Ascending aorta (tissue), 2 donors: ENCODE results near the gene GHDC. TPM values are rescaled to one million over a fixed set of nuclear protein-coding genes. Genes with fewer than 3 reads are reported as not detected.
"Not testable (repeated sequence)": the region's sequence is repeated elsewhere in the genome, so short reads cannot be mapped to it uniquely, and the experiment has no call there.

Source experiments
- DNase-seq, 2 donors: peaks; one replicate each; pipeline ENCODE4 v3.0.0-alpha.2; 2019; ENCODE audit warnings: low spot score in 2 of 2
- H3K27ac ChIP-seq, 2 donors: fragments of 200-600 bp; sonication (generic); one replicate each; pipeline ENCODE4 v1.5.1; 2016 to 2017; ENCODE audit warnings: mild to moderate bottlenecking in 1 of 2
- H3K27me3 ChIP-seq: fragments of 200-600 bp; sonication (generic); one replicate; pipeline ENCODE4 v1.5.1; 2017
- H3K36me3 ChIP-seq, 2 donors: fragments of 200-600 bp; sonication (generic); one replicate each; pipeline ENCODE4 v1.5.1; 2016
- H3K4me1 ChIP-seq, 2 donors: fragments of 200-600 bp; sonication (generic); one replicate each; pipeline ENCODE4 v1.5.1; 2016 to 2017; ENCODE audit warnings: mild to moderate bottlenecking in 1 of 2
- H3K4me3 ChIP-seq, 2 donors: fragments of 200-600 bp; sonication (generic); one replicate each; pipeline ENCODE4 v1.5.1; 2016 to 2017; ENCODE audit warnings: mild to moderate bottlenecking in 1 of 2
- H3K9me3 ChIP-seq, 2 donors: fragments of 200-600 bp; sonication (generic); one replicate each; pipeline ENCODE4 v1.5.1; 2016
- CTCF ChIP-seq, 3 experiments: fragments of 200-600 bp in 2 of 3; fragments of 450-650 bp in 1 of 3; sonication (generic) in 2 of 3; IDR thresholded peaks; one replicate each; pipeline ENCODE4 v1.5.1; 2016 to 2019; ENCODE audit warnings: antibody characterized with exemption in 3 of 3, mild to moderate bottlenecking in 1 of 3, moderate library complexity in 1 of 3
- intact Hi-C: fragments of 100-400 bp; cut with DNase I; formaldehyde crosslinking; loops from one replicate; pipeline ENCODE4 v1.15.1; 2023
- total RNA-seq: library from RNA; depleted of rRNA; stranded (reverse); fragments of >200 nt; gene quantifications from one replicate; pipeline ENCODE4 v1.1.0, GENCODE V29; 2016

The GHDC gene
- total RNA-seq, 1 donor from 2014 or later = 94.3 TPM

GRCh38 chr17:42225646-42226045 is 31.4 kb upstream of the GHDC start:
- no peak for TF ChIP-seq CTCF (IDR thresholded peaks at IDR 0.05)
- no peaks in the 10 kb centered on the region for H3K27me3 ChIP-seq

DNA sequence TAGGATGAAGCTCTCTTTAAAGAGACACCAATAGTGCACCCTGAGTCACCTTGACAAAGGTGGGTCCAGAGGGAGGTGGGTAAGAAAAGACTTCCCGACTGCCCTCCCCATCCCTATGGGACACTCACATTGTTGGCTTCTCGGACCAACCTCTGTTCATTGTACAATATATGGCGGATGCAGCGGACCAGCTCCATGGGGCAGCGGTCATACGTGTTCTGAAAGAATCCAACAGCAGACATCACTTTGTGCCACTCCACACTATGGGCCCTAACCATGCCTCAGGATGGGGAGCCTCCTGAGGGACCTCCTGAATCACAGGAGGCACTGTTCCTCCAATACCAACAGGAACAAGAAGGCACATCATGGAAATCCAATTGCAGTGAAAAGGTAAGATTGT is 30.4 kb upstream of the GHDC start:
- peaks cover 37 to 51% of the 10 kb centered on the region in 2 donors for H3K36me3 ChIP-seq
- intact Hi-C loops = no loop called here

More at GRCh38 chr17:42225646-42226045, 31.4 kb upstream of the GHDC start:
- Histone ChIP-seq H3K27ac (no peak overlapping the region), H3K4me1 (peaks cover 0 to 7% of the 10 kb centered on the region in 2 donors), H3K9me3 (no peaks in the 10 kb centered on the region), H3K36me3 (peaks cover 31 to 46% of the 10 kb centered on the region in 2 donors), H3K4me3 (no peak overlapping the region)
- no peak for DNase-seq
- intact Hi-C loops = no loop called here

DNA sequence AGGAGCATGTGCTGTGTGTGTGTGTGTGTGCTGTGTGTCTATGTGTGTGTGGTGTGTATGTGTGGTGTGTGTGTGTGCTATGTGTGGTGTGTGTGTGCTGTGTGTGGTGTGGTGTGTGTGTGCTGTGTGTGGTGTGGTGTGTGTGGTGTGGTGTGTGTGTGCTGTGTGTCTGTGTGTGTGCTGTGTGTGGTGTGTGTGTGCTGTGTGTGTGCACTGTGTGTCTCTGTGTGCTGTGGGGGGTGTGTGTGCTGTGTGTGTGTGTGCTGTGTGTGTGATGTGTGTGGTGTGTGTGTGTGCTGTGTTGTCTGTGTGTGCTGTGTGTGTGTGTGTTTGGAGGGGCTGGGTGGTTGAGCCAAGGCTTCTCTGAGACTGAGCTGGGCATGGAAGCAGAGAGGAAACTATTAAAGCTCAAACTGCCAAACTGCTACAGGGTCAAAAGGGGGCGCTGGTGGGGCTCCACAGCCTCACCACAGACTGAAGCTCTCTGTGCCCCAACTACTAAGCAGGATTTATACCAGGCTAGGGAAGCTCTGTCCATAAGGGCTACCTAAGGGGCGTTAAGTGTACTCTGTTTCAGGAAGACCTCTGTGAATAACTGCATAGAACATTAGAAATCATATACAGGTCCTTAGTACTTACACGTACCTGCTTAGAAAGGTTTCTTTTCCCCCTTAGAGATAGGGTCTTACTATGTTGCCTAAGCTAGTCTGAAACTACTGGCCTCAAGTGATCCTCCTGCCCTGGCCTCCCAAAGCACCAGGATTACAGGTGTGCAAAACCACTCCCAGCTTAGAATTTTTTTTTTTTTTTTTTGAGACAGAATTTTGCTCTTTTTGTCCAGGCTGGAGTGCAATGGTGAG is 27.8 kb upstream of the GHDC start:
- no peak overlapping the region for H3K4me3 ChIP-seq
- intact Hi-C loops = no loop called here
- H3K27ac ChIP-seq = no peak overlapping the region
- no peaks in the 10 kb centered on the region for H3K4me1 ChIP-seq
- no peaks in the 10 kb centered on the region for H3K27me3 ChIP-seq
- H3K36me3 ChIP-seq = peaks cover 51 to 69% of the 10 kb centered on the region in 2 donors
- no peaks in the 10 kb centered on the region for H3K9me3 ChIP-seq
- no peak for DNase-seq
- TF ChIP-seq CTCF (IDR thresholded peaks at IDR 0.05) = peak in 2 of 3 experiments; percentile 11 to 36

More for the DNA sequence above, 30.4 kb upstream of the GHDC start:
- TF ChIP-seq CTCF (IDR thresholded peaks at IDR 0.05) = no peak
- Histone ChIP-seq H3K4me3 (no peak overlapping the region), H3K27ac (no peak overlapping the region), H3K9me3 (no peaks in the 10 kb centered on the region), H3K4me1 (peaks cover 0 to 7% of the 10 kb centered on the region in 2 donors), H3K27me3 (no peaks in the 10 kb centered on the region)
- no peak for DNase-seq

- intact Hi-C loops, H3K4me1 ChIP-seq, H3K27me3 ChIP-seq, H3K27ac ChIP-seq, H3K4me3 ChIP-seq, DNase-seq, H3K9me3 ChIP-seq: not testable (repeated sequence)
- peaks cover 74 to 84% of the 10 kb centered on the region in 2 donors for H3K36me3 ChIP-seq
Measured at GRCh38 chr17:42219280-42219679, 25.0 kb upstream of the GHDC start.

DNA sequence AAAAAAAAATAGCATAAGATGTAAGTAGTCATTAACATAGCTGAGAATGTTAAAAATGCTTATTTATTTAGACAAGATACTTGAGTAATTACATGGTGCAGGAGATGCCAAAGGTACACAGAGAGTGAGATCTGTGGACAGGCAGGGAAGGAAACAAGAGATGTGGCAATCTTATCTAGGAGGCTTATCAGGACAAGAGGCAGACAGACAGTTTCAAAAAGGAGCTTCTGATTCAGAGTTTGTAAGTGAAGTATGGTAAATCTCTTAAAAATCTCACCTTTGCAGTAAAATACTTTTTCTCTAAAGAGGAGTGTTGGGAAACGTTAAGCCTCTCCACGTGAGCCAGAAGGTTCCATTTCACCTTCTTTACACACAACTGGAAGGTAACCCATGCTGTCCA is 19.9 kb upstream of the GHDC start:
- no peak for TF ChIP-seq CTCF (IDR thresholded peaks at IDR 0.05)
- intact Hi-C loops = no loop called here
- Histone ChIP-seq H3K27ac (no peak overlapping the region), H3K4me3 (no peak overlapping the region), H3K27me3 (no peaks in the 10 kb centered on the region), H3K9me3 (no peaks in the 10 kb centered on the region), H3K36me3 (peaks cover 68 to 87% of the 10 kb centered on the region in 2 donors), H3K4me1 (no peaks in the 10 kb centered on the region)
- DNase-seq = no peak

- no peak overlapping the region for H3K27ac ChIP-seq
- H3K4me1 ChIP-seq = no peaks in the 10 kb centered on the region
- no peak overlapping the region for H3K4me3 ChIP-seq
- DNase-seq = no peak
- no peaks in the 10 kb centered on the region for H3K27me3 ChIP-seq
- TF ChIP-seq CTCF (IDR thresholded peaks at IDR 0.05) = no peak
- H3K36me3 ChIP-seq = peaks cover 72 to 85% of the 10 kb centered on the region in 2 donors
- no peaks in the 10 kb centered on the region for H3K9me3 ChIP-seq
- intact Hi-C loops = no loop called here
Measured at GRCh38 chr17:42212382-42212781, 18.1 kb upstream of the GHDC start.

DNA sequence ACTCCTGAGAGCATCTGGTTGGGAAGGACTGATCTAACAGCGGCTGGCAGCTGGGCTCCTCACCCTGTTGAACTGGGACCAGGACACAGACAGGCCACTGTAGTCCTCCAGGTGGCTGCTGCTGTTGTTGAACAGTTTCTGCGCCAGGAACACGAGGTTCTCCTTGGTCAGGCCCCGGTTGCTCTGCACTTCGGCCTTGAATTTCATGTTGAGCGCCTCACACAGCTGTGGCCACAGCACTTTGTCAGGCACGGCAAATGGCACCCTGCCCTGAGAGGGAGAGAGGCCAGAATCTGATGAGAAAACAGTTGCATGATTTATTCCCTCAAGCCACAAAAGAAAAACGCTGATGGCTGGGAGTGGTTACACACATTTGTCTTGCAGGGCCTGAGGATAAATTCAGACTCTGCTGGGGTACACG is 17.6 kb upstream of the GHDC start:
- H3K4me1 ChIP-seq, H3K4me3 ChIP-seq, DNase-seq, H3K27me3 ChIP-seq, H3K9me3 ChIP-seq, intact Hi-C loops, H3K27ac ChIP-seq: not testable (repeated sequence)
- peaks cover 69 to 85% of the 10 kb centered on the region in 2 donors for H3K36me3 ChIP-seq
